SK-N-MC (cell line): ENCODE measurements around the gene MXRA8.

Source experiments
- DNase-seq: peaks from one replicate; pipeline ENCODE4 v3.0.0-alpha.2; 2011; ENCODE audit warnings: low read depth, low spot score
- H3K27ac ChIP-seq: fragments of 200-600 bp; sonication (generic); 2 replicates; pipeline ENCODE4 v1.5.1; 2016; ENCODE audit warnings: mixed run types
- H3K36me3 ChIP-seq: fragments of 200-600 bp; sonication (generic); 2 replicates; pipeline ENCODE4 v1.6.1; 2017; ENCODE audit warnings: antibody characterized with exemption, low read length, mixed read lengths; ENCODE audit not compliant: insufficient read depth
- H3K4me3 ChIP-seq: fragments of 200-600 bp; sonication (generic); 2 replicates; pipeline ENCODE4 v1.5.1; 2016
- H3K9ac ChIP-seq: fragments of 200-600 bp; sonication (generic); 2 replicates; pipeline ENCODE4 v1.8.0; 2017; ENCODE audit warnings: mixed run types, mixed read lengths; ENCODE audit not compliant: insufficient read length
- H3K9me3 ChIP-seq: fragments of 200-600 bp; sonication (generic); 2 replicates; pipeline ENCODE4 v1.6.1; 2017; ENCODE audit warnings: low read depth, mild to moderate bottlenecking, antibody characterized with exemption, low read length, moderate library complexity, mixed read lengths
- EZH2 ChIP-seq: fragments of 200-600 bp; sonication (generic); IDR thresholded peaks from one replicate; pipeline ENCODE4 v1.6.1; 2017; ENCODE audit warnings: antibody characterized with exemption
- FOXP2 ChIP-seq: optimal IDR thresholded peaks from 2 replicates; pipeline ENCODE3; 2011; ENCODE audit warnings: mild to moderate bottlenecking, moderate library complexity; ENCODE audit not compliant: insufficient read depth; ENCODE audit errors: extremely low read length, control extremely low read depth
- POLR2AphosphoS5 ChIP-seq: IDR thresholded peaks from 2 replicates; pipeline ENCODE4 v1.6.1; 2012; ENCODE audit warnings: mild to moderate bottlenecking, low read depth, low read length, borderline replicate concordance

Gene MXRA8

DNA sequence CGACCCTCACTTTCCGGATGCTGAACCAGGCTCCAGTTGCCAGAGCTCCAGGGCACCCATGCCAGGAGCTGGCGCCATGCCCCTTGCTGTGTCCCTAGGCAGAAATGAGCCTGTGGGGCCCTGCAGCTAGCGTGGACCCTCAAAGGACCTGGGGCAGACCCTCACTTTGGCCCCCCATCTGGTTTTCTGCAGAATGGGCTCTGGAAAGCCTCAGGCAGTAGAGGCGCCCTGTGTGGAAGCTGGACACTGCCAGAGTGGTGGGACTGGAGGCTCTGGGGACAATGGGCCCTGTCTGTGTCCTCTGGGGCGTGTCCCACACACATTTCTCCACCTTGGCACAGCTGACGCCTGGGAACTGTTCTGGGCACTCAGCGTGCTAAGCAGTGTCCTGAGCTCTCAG lies 22.9 kb upstream of the MXRA8 start:
- H3K9me3 ChIP-seq: no peaks in the 10 kb centered on the region
- H3K36me3 ChIP-seq: peaks cover 7% of the 10 kb centered on the region
- no peak overlapping the region for H3K27ac ChIP-seq
- no peak for DNase-seq
- no peak for TF ChIP-seq EZH2
- no peak for TF ChIP-seq FOXP2
- TF ChIP-seq POLR2AphosphoS5: no peak
- no peak overlapping the region for H3K9ac ChIP-seq
- H3K4me3 ChIP-seq: no peak overlapping the region

DNA sequence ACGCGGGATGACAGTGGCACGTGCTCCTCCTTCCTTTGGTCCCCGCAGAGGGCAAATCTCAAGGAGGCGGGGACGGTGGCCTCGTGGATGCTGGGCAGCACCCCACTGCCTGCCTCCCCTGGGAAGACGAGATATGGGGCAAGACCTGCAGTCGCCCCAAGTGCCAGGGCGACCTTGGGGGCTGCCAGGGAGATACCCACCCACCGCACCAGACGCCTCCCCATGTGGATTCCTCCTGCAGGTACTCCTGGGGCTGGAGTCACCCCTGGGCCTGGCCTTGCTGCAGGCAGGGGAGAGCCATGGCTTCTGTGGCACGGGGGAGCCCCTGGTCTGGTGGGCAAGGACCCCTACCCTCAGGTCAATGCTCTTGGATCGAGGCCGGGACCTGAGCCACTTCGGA lies 22.5 kb upstream of the MXRA8 start:
- Histone ChIP-seq H3K9me3 (no peaks in the 10 kb centered on the region), H3K4me3 (no peak overlapping the region), H3K27ac (no peak overlapping the region), H3K36me3 (peaks cover 2% of the 10 kb centered on the region; the same call in 1 of the 2 replicates), H3K9ac (no peak overlapping the region)
- no peak for TF ChIP-seq EZH2
- TF ChIP-seq FOXP2: no peak
- no peak for TF ChIP-seq POLR2AphosphoS5
- DNase-seq: no peak

DNA sequence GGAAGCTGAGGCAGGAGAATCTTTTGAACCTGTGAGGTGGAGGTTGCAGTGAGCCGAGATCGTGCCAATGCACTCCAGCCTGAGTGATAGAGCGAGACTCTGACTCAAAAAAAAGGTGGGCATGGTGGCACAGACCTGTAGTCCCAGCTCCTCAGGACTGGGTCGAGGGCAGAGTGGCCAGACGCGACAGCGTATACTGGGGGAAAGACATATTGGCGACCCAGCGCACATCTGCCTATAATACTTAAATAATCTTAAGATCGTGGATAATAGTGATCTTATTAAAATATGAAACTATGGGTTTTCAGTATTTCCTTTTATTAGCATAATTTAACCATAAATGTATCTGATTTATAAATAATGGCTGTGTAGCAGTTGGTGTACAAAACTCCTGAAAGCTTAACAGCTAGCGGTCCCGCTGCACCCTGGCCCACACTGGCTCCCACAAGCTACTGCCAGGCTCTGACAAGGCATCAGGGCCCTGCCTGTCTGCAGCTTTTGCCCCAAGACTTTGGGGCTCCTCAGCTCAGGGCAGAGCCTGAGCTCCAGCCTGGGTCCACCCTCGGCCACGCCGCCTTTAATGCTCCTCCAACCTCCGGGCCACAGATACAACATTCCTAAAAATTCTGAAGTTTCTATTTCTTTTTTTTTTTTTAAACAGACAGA lies 19.3 kb upstream of the MXRA8 start:
- peak overlapping the region; percentile 36; the same call in 1 of the 2 replicates for H3K27ac ChIP-seq
- no peak for TF ChIP-seq FOXP2
- TF ChIP-seq EZH2: no peak
- TF ChIP-seq POLR2AphosphoS5: no peak

DNA sequence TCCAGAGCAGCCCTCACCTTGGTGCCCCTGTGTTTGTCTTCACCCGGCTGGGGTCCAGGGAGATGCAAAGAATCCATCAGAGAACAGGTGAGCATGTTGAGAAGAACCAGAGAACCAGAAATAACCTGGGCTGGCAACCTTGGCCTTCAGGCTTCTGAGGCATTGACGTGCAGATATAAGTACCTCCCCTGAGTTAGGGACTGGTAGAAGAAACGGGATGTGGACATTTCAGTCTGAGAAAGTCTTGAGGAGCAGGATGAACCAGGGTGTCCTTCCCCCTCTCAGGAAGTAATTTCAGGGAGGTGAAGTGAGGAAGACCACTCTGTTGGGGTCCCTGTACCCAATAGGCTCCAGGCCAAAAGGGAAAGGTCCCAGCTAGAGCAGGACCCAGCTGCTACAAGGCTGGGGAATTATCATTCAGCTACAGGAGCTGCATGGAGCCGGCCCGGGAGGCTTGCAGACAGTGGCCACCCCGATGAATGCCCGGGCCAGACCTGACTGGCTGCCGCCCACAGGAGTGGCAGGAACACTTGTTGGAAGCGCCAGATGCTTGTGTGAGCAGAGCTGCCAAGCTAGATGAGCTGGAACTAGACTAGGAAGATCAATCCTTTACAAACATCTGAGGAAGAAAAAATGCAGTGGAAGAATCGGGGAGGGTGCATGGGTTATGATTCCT lies 18.3 kb upstream of the MXRA8 start:
- DNase-seq: no peak
- no peaks in the 10 kb centered on the region for H3K9me3 ChIP-seq
- H3K9ac ChIP-seq: no peak overlapping the region
- TF ChIP-seq POLR2AphosphoS5 (no peak), FOXP2 (no peak), EZH2 (no peak)
- H3K27ac ChIP-seq: no peak overlapping the region; the same call in 1 of the 2 replicates
- H3K36me3 ChIP-seq: no peaks in the 10 kb centered on the region; the same call in 1 of the 2 replicates
- H3K4me3 ChIP-seq: no peak overlapping the region

More for the DNA sequence above, 19.3 kb upstream of the MXRA8 start:
- Histone ChIP-seq H3K4me3 (no peak overlapping the region), H3K9me3 (no peaks in the 10 kb centered on the region), H3K36me3 (no peaks in the 10 kb centered on the region; the same call in 1 of the 2 replicates), H3K9ac (no peak overlapping the region)
- no peak for DNase-seq

DNA sequence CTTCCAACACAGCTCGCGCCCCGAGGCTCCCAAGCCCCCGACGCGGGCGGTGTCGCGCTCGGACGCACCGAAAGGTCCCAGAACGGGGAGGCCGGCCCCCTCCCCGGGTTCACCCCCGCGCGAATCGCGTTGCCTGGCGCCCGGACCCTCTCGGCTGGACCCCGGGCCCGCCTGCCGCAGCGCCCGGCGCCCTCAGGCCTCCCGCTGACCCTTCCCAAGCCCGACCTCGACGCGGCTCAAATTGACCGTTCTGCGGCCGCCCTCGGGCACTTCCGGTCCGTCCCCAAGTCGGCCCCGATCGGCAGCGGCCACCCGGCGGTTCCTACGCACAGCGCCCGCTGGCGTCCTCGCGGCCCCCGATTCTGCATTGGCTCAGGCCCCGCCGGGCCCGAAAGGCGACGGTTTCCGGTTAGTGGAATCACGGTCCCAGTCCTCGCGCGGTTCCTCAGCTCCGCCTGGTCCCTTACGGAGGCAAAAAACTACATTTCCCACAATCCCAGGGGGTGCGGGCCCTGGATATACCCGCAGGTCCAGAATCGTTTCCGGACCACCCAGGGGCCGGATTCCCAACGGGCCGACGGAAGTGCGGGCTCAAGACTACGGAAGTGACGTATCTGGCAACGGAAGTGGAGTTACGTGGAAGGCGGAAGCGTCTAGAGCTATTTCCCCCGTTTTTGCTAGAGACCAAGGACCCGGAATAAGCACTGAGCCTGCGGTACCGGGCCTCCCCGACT lies 16.7 kb upstream of the MXRA8 start, which contains the start of gene AURKAIP1:
Gene AURKAIP1, minus strand, starts transcription at position 279 of the 734 bp plus-strand sequence. CDS start 451 bp downstream, outside the sequence.
- peak; percentile 99 for DNase-seq
- Histone ChIP-seq H3K9me3 (no peaks in the 10 kb centered on the region), H3K27ac (peak within 1 kb of the TSS; percentile 85)

DNA sequence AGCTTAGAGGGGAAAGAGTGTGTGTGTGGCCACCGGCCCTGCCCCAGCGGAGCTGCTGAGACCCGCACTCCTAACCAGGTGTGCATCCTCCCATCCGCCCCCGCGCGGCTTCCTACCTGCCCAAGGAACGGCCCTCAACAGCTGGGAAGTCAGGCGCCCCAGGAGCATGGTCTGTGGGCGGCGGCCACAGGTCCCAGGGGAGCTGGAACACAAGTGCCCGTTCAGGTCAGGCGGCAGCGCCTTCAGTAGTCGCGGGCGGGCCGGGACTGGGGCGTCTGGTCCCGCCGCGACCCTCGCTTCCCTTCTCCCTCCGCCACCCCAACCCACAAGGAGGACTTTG lies 16.2 kb upstream of the MXRA8 start:
- H3K4me3 ChIP-seq: peak overlapping the region; percentile 87
- no peaks in the 10 kb centered on the region; the same call in 1 of the 2 replicates for H3K36me3 ChIP-seq
- DNase-seq: no peak
- no peaks in the 10 kb centered on the region for H3K9me3 ChIP-seq
- H3K27ac ChIP-seq: peak overlapping the region; percentile 82
- peak overlapping the region; percentile 96 for H3K9ac ChIP-seq
- TF ChIP-seq EZH2: no peak

More for the DNA sequence above, 16.7 kb upstream of the MXRA8 start, which contains the start of gene AURKAIP1:
- TF ChIP-seq FOXP2 (peak; percentile 96), POLR2AphosphoS5 (peak; percentile 71), EZH2 (no peak)
- Histone ChIP-seq H3K4me3 (peak within 1 kb of the TSS; percentile 87), H3K9ac (peak within 1 kb of the TSS; percentile 96), H3K36me3 (no peaks in the 10 kb centered on the region; the same call in 1 of the 2 replicates)

DNA sequence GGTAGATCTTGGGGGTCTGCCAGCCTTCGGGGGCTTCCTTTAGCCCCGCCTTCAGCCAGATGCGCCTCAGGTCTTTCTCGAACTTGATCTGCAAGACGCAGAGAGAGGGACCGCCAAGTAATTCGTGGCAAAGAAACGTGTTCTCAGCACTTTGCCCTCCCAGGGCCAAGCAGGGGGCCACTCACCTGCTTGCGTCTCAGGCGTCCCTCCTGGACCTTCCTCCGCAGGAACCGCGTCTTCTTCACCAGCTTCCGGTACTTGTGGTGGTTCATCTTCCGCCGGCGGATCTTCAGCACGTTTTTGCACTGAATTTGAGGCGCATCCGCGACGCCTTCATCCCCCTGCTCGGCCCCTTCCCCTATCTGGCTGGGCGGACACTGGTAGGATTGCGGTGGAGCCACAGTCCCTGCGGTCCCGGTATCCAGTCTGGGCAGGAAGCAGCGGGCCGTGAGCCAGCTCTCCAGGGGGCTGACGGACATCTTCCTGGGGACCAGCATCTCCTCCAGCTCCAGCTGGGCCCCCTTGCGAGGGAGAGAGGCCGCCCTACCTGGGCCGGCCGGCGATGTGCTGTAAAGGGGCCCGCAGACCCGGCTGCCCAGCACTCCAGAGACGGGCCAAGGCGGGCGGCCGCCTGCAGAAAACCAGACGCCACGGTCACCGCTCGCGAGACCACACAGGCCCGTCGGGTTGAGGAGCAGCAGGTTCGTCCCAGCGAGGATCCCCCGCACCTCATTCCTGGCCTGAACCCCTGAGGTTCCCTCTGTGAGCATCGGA lies 15.6 kb upstream of the MXRA8 start:
- H3K4me3 ChIP-seq: peak overlapping the region; percentile 87
- TF ChIP-seq EZH2 (no peak), FOXP2 (no peak), POLR2AphosphoS5 (no peak)
- H3K9ac ChIP-seq: peak overlapping the region; percentile 96
- H3K27ac ChIP-seq: no peak overlapping the region; the same call in 1 of the 2 replicates
- H3K36me3 ChIP-seq: no peaks in the 10 kb centered on the region; the same call in 1 of the 2 replicates
- no peaks in the 10 kb centered on the region for H3K9me3 ChIP-seq
- no peak for DNase-seq
